ENCODE results near the gene TBCCD1.

The TBCCD1 gene

DNA sequence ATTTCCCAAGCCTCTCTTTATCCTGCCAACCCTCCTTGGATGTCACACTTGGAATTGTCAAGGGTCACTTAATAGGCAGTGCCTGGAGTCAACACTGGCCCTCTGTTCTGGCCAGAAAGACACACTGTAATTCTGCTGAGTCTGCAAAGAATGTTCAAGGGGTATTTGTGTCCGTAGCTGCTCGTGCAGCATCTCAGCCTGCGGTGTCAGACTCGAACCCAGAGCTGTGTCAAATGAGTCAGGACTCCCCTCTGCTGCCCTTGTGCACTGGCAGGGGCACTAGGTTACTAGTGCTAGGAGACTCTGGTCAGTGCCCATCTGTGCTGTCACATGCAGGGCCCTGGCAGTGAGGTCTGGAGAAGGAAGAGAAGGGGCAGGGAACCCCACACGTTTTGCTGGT lies 44.9 kb upstream of the TBCCD1 start:
- TF ChIP-seq, protein P1, sequence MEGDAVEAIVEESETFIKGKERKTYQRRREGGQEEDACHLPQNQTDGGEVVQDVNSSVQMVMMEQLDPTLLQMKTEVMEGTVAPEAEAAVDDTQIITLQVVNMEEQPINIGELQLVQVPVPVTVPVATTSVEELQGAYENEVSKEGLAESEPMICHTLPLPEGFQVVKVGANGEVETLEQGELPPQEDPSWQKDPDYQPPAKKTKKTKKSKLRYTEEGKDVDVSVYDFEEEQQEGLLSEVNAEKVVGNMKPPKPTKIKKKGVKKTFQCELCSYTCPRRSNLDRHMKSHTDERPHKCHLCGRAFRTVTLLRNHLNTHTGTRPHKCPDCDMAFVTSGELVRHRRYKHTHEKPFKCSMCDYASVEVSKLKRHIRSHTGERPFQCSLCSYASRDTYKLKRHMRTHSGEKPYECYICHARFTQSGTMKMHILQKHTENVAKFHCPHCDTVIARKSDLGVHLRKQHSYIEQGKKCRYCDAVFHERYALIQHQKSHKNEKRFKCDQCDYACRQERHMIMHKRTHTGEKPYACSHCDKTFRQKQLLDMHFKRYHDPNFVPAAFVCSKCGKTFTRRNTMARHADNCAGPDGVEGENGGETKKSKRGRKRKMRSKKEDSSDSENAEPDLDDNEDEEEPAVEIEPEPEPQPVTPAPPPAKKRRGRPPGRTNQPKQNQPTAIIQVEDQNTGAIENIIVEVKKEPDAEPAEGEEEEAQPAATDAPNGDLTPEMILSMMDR (IDR thresholded peaks at IDR 0.05; ENCODE audit: low read depth, low read length, poor library complexity, severe bottlenecking), result no peak
- TF ChIP-seq EZH2phosphoT487 (IDR thresholded peaks at IDR 0.05; ENCODE audit: borderline replicate concordance, low read length), result no peak
- no peaks in the 10 kb centered on the region for H3K36me3 ChIP-seq (ENCODE audit: control insufficient read depth, low read length)
- H3K4me1 ChIP-seq (ENCODE audit: control insufficient read depth, low read length), result peaks cover 18% of the 10 kb centered on the region
- H3K27ac ChIP-seq (ENCODE audit: low read depth, low read length), result no peak overlapping the region
- no peaks in the 10 kb centered on the region for H3F3A ChIP-seq (ENCODE audit: control insufficient read depth, insufficient read depth)
- no peaks in the 10 kb centered on the region for H4K20me1 ChIP-seq (ENCODE audit: control insufficient read depth, insufficient read depth, low read depth, low read length)
- no peaks in the 10 kb centered on the region for H3K9me3 ChIP-seq (ENCODE audit: control insufficient read depth, insufficient read depth, low read length)
- H3K9me2 ChIP-seq (replicated peaks; ENCODE audit: control insufficient read depth, low read length), result no peaks in the 10 kb centered on the region
- H3K4me3 ChIP-seq (ENCODE audit: low read length), result no peak overlapping the region
- peaks cover 9% of the 10 kb centered on the region for H3K27me3 ChIP-seq (ENCODE audit: control insufficient read depth, low read length)
- H3K79me2 ChIP-seq (ENCODE audit: control insufficient read depth, low read length), result no peaks in the 10 kb centered on the region
- no peak overlapping the region for H3K4me2 ChIP-seq (ENCODE audit: low read length)

DNA sequence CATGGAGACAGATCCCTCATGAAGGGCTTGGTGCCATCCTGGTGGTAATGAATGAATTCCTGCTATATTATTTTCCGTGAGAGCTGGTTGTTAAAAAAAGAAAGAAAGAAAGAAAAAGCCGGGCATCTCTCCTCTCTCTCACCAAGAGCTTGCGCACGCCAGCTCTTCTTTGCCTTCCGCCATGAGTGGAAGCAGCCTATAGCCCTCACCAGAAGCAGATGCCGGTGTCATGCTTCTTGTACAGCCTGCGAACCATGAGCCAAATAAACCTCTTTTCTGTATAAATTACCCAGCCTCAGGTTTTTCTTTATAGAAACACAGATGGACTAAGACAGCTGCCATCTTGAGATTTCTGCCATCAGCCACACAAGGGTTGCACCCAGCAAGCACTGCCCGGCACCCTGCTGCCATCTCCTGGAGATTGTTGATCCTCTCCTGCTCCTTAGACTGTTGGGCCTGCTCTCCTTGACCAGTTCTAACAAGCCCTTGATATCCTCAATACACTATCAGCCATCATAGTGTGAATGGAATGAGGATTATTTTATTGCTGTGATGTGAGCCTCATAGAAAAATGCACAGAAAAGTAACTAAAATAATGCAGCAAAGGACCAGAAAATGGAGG lies 42.2 kb upstream of the TBCCD1 start:
- no peak overlapping the region for H3K4me2 ChIP-seq (ENCODE audit: low read length)
- no peaks in the 10 kb centered on the region for H3K9me3 ChIP-seq (ENCODE audit: control insufficient read depth, insufficient read depth, low read length)
- no peaks in the 10 kb centered on the region for H3F3A ChIP-seq (ENCODE audit: control insufficient read depth, insufficient read depth)
- peaks cover 9% of the 10 kb centered on the region for H3K27me3 ChIP-seq (ENCODE audit: control insufficient read depth, low read length)
- no peaks in the 10 kb centered on the region for H3K79me2 ChIP-seq (ENCODE audit: control insufficient read depth, low read length)
- H3K27ac ChIP-seq (ENCODE audit: low read depth, low read length), result no peak overlapping the region
- no peak overlapping the region for H3K4me3 ChIP-seq (ENCODE audit: low read length)
- H4K20me1 ChIP-seq (ENCODE audit: control insufficient read depth, insufficient read depth, low read depth, low read length), result no peaks in the 10 kb centered on the region
- no peaks in the 10 kb centered on the region for H3K9me2 ChIP-seq (replicated peaks; ENCODE audit: control insufficient read depth, low read length)
- TF ChIP-seq EZH2phosphoT487 (IDR thresholded peaks at IDR 0.05; ENCODE audit: borderline replicate concordance, low read length), result no peak
- TF ChIP-seq, protein P1 (IDR thresholded peaks at IDR 0.05; ENCODE audit: low read depth, low read length, poor library complexity, severe bottlenecking), result no peak
- H3K4me1 ChIP-seq (ENCODE audit: control insufficient read depth, low read length), result peaks cover 4% of the 10 kb centered on the region
- no peaks in the 10 kb centered on the region for H3K36me3 ChIP-seq (ENCODE audit: control insufficient read depth, low read length)

DNA sequence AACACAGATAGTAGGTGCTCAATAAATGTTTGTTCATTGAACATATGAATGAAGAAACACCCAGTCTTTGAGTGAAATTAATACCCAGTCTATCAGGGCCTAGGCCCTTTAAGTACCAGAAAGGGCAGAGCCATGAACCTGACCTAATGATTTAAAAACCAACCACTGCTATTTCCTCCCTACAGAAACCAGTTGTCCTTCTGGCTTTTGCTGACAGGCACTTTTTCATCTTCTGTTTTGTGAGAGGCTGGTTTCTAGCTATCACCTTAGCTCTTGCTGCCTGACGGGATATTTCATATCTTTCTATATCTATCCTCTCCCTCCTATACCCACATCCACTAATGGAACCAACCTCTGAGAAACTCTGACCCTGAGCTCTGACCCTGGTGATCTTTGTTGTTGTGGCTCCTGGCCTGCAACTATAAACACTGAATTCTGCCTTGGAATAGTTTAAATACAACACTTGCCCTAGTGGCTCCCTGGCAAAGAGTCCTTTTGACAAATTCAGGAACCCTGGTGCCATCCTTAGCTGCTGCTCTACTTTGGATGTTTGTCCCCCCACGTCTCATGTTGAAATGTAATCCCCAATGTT lies 41.6 kb upstream of the TBCCD1 start:
- H3F3A ChIP-seq (ENCODE audit: control insufficient read depth, insufficient read depth), result no peaks in the 10 kb centered on the region
- H3K4me1 ChIP-seq (ENCODE audit: control insufficient read depth, low read length), result no peaks in the 10 kb centered on the region
- H3K79me2 ChIP-seq (ENCODE audit: control insufficient read depth, low read length), result no peaks in the 10 kb centered on the region
- no peak overlapping the region for H3K4me3 ChIP-seq (ENCODE audit: low read length)
- H3K27ac ChIP-seq (ENCODE audit: low read depth, low read length), result no peak overlapping the region
- no peak for TF ChIP-seq EZH2phosphoT487 (IDR thresholded peaks at IDR 0.05; ENCODE audit: borderline replicate concordance, low read length)
- TF ChIP-seq, protein P1 (IDR thresholded peaks at IDR 0.05; ENCODE audit: low read depth, low read length, poor library complexity, severe bottlenecking), result no peak
- no peaks in the 10 kb centered on the region for H3K9me3 ChIP-seq (ENCODE audit: control insufficient read depth, insufficient read depth, low read length)
- H3K4me2 ChIP-seq (ENCODE audit: low read length), result no peak overlapping the region
- no peaks in the 10 kb centered on the region for H4K20me1 ChIP-seq (ENCODE audit: control insufficient read depth, insufficient read depth, low read depth, low read length)
- no peaks in the 10 kb centered on the region for H3K36me3 ChIP-seq (ENCODE audit: control insufficient read depth, low read length)
- H3K9me2 ChIP-seq (replicated peaks; ENCODE audit: control insufficient read depth, low read length), result no peaks in the 10 kb centered on the region
- peaks cover 4% of the 10 kb centered on the region; the same call in 1 of the 2 replicates for H3K27me3 ChIP-seq (ENCODE audit: control insufficient read depth, low read length)

All from DOHH2 (cell line).